GM12892 (cell line): ENCODE results near the gene ARHGAP27.
A peak's percentile ranks its signal among the peaks of the same experiment; 100 is the strongest.

Experiments used
- DNase-seq: peaks from one replicate; pipeline ENCODE4 v3.0.0; 2011; ENCODE audit not compliant: insufficient read length
- FAIRE-seq: peaks from 2 replicates; lab custom pipeline; 2011; peaks lifted over from hg19 to GRCh38; lab: Jason Lieb, UNC
- POLR2A ChIP-seq: IDR thresholded peaks from 2 replicates; pipeline ENCODE4 v1.6.1; 2011; ENCODE audit warnings: low read depth, low read length, control low read depth
- POLR2AphosphoS5 ChIP-seq: IDR thresholded peaks from 2 replicates; pipeline ENCODE4 v1.6.1; 2011; ENCODE audit warnings: low read depth, low read length, control low read depth
- TAF1 ChIP-seq: IDR thresholded peaks from 2 replicates; pipeline ENCODE4 v1.6.1; 2011; ENCODE audit warnings: low read depth, mild to moderate bottlenecking, control low read depth, low read length, borderline replicate concordance

Gene ARHGAP27

GRCh38 chr17:45380991-45381390 lies 51.7 kb downstream of the ARHGAP27 start:
- FAIRE-seq (no peak), DNase-seq (no peak)
- TF ChIP-seq TAF1 (no peak), POLR2AphosphoS5 (no peak), POLR2A (no peak)

- TF ChIP-seq TAF1 (no peak), POLR2A (no peak), POLR2AphosphoS5 (no peak)
- DNase-seq (no peak), FAIRE-seq (no peak)
These were observed 52.5 kb downstream of the ARHGAP27 start for GRCh38 chr17:45380046-45380765.

DNA sequence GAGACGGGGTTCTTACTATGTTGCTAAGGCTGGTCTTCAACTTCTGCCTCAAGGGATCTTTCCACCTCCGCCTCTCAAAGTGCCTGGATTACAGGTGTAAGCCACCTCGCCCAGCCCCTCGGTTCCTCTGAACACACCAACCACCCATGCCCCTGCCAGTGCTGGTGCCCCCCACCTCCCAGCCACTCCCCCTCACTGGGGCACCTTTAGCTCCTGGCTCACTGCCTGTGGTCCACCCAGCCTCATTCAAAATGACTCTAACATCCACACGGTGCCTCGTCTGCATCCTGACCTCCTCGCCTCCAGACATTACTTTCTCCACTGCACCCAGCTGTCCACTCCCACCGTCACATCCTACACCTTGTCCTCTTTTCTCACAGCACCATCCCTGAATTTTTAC lies 55.3 kb downstream of the ARHGAP27 start:
- DNase-seq (no peak), FAIRE-seq (no peak)
- TF ChIP-seq TAF1 (no peak), POLR2A (no peak), POLR2AphosphoS5 (no peak)

DNA sequence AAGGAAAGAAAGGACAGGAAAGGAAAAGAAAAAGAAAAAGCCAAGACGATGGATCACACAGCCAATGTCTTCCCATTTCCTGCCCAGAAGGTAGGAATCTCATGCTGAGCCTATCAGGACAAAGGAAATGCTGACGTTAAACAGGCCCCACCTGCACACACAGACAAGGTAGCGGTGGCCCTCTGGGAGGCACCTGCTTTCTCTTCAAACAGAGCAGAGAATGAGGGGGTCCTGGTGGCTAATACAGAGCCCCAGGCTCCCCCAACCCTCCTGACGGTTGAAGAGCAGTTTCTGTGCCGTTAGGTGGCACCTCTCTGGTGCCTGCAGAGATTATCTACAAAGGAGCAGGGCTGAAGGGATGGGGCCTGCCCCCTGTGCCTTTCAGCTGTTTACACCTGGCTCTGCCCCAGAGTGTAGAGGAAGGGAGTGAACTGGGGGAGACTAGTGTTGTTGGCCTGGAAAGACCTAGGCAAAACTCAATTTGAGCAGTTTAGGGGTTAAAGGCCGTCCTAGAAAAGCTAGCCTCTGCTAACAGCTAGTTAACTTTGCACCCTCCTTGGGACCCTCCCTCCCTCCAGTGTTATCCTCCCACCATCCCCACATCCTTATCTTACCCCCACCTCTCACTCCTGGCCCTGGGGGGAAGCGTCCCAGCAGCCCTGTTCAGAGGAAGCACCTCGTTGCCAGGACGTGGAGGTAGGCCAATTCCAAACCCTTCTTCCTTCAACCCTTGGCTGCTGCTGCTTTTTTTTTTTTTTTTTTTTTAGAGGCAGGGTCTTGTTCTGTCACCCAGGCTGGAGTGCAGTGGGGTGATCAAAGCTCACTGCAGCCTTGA lies 56.3 kb downstream of the ARHGAP27 start:
- FAIRE-seq (no peak), DNase-seq (no peak)
- TF ChIP-seq POLR2AphosphoS5, result no peak

DNA sequence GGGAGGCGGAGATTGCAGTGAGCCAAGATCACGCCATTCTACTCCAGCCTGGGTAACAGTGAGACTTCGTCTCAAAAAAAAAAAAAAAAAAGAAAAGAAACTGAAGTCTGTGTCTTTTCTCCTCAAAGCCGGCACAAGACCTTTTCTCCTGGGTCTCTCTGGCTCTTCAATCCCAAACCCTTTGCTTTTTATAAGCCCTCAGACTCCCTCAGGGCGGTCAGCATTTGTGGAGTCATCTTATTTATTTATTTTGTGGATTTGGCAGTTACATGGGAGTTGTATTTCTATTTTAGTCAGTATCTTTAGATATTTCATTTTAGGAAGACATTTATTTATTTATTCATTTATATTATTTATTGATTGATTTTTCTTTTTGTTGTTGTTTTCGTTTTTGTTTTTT lies 58.2 kb downstream of the ARHGAP27 start:
- no peak for TF ChIP-seq TAF1
- no peak for TF ChIP-seq POLR2A
- no peak for TF ChIP-seq POLR2AphosphoS5
- DNase-seq (no peak), FAIRE-seq (no peak)

DNA sequence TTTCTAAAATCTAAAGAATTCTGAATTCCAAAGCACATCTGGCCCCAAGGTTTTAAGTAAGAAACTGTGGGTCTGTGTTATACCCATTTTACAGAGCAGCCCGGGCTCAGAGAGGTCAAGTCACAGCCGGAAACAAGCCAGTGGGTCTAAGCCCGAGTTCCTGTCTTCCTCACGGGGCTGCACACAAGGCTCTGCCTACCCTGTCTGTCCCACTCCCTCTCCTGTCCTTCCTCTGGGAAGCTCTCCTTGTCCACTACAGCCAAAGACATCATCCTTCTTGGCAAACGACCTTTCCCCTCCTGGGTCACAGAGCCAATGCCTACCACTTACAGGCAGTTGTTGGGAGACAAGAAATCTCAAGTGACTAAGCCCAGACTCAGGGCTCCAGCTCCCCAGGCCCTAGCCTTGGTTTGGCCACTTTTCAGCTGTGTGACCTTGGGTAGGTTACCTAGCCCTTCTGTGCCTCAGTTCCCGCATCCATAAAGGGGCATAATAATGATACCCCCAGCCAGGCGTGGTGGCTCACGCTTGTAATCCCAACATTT lies 60.3 kb downstream of the ARHGAP27 start:
- no peak for TF ChIP-seq POLR2AphosphoS5
- TF ChIP-seq TAF1, result no peak
- no peak for TF ChIP-seq POLR2A
- no peak for DNase-seq
- FAIRE-seq, result no peak

GRCh38 chr17:45371414-45372324 lies 61.0 kb downstream of the ARHGAP27 start:
- no peak for FAIRE-seq
- TF ChIP-seq POLR2A (no peak), TAF1 (no peak), POLR2AphosphoS5 (no peak)
- no peak for DNase-seq

DNA sequence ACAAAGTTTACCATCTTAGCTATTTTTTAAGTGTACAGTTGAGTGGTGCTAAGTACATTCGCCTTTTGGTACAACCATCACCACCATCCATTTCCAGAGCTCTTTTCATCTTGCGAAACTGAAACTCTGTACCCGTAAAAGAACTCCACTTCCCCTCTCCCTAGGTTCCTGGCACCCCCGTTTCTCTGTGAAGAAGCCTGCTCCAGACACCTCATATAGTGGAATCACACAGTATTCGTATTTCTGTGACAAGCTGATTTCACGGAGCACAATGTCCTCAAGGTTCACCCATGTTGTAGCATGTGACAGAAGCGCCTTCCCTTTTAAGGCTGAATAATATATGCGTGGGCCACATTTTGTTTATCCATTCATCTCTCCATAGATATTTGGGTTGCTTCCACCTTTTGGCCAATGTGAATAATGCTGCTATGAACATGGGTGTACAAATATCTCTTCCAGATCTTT lies 61.7 kb downstream of the ARHGAP27 start:
- DNase-seq, result no peak
- TF ChIP-seq TAF1 (no peak), POLR2AphosphoS5 (no peak), POLR2A (no peak)
- peak; percentile 14 for FAIRE-seq

- TF ChIP-seq POLR2AphosphoS5 (no peak), POLR2A (no peak), TAF1 (no peak)
- DNase-seq, result no peak
- no peak for FAIRE-seq
These were observed 63.2 kb downstream of the ARHGAP27 start for GRCh38 chr17:45369421-45369820.

DNA sequence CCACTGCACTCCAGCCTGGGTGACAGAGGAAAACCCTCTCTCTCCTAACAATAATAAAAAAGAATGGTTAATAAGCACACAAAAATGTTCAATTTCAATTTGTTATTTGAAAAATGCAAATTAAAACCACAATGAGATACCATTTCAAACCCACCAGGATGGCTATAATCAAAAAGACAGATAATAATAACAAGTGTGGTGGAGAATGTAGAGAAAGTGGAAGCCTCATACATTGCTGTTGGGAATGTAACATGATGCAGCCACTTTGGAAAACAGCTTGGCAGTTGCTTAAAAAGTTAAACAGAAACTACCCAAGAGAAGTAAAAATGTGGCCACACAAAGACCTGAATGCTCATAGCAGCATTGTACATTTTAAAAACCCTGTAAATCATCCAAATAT lies 64.0 kb downstream of the ARHGAP27 start:
- DNase-seq (no peak), FAIRE-seq (no peak)
- TF ChIP-seq POLR2A (no peak), TAF1 (no peak), POLR2AphosphoS5 (no peak)

DNA sequence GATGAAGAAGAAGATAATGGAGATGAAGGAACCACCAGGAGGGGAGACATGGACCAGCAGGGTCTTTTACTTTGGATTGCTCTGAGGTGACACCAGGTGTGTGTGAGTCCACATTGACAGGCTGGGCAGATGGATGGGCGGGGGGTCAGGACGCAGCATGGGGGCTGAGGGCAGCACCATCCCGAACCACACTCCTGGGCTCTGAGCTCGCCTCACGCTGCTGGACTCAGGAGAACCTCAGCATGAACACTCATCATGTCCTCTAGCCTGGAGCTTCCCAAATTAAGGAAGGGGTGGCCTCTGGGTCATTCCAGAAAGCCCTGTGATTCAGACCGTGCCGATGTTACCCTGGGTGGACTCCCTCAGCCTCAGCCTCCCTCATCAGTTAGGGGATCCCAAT lies 65.5 kb downstream of the ARHGAP27 start:
- TF ChIP-seq POLR2AphosphoS5 (no peak), TAF1 (no peak), POLR2A (no peak)
- DNase-seq, result no peak
- no peak for FAIRE-seq

GRCh38 chr17:45366691-45367090 lies 66.0 kb downstream of the ARHGAP27 start:
- FAIRE-seq, result no peak
- TF ChIP-seq POLR2AphosphoS5 (no peak), TAF1 (no peak), POLR2A (no peak)
- no peak for DNase-seq
